ENCODE results near the gene PPIP5K2. TPM values are rescaled to one million over a fixed set of nuclear protein-coding genes. Genes with fewer than 3 reads are reported as not detected.

PPIP5K2 gene
- total and polyA plus RNA-seq, 2 of the 8 experiments (the other 6 are each of a cell fraction or from before 2014, with no cell fraction given), result 14.8 to 46.6 TPM

GRCh38 chr5:103224118-103224893 is 104.2 kb downstream of the PPIP5K2 start:
- FAIRE-seq, result peak; percentile 97
- Histone ChIP-seq H3K9ac (replicated peaks in 1 of 4; ENCODE audit: extremely low read depth in 1 of 4, low read depth in 3 of 4, low read length in 3 of 4) (no peak overlapping the region), H3K79me1 (ENCODE audit: low read depth, low read length) (no peaks in the 10 kb centered on the region), H3K4me1 (replicated peaks in 1 of 4; ENCODE audit: control insufficient read depth in 3 of 4, insufficient read depth in 4 of 4, low read length in 3 of 4) (peaks cover 0 to 4% (median 3%) of the 10 kb centered on the region in 4 experiments; a peak in 5 of 7 replicates), H2BK120ac (replicated peaks; ENCODE audit: low read depth, low read length) (no peak overlapping the region), H2AK5ac (ENCODE audit: low read depth, low read length) (no peak overlapping the region), H2AFZ (ENCODE audit: low read length) (peak overlapping the region; percentile 88), H2BK20ac (ENCODE audit: low read length) (no peak overlapping the region), H4K5ac (ENCODE audit: insufficient read length, low read depth, low read length) (no peak overlapping the region), H2BK12ac (ENCODE audit: low read depth, low read length) (peak overlapping the region; percentile 14; the same call in 1 of the 2 replicates), H3K27me3 (replicated peaks in 1 of 4; ENCODE audit: control insufficient read depth in 3 of 4, extremely low read depth in 1 of 4, insufficient read depth in 3 of 4, low read length in 3 of 4) (no peaks in the 10 kb centered on the region), H2BK5ac (ENCODE audit: low read depth, low read length) (peak overlapping the region; percentile 31; the same call in 1 of the 2 replicates), H3K27ac (ENCODE audit: low read depth, low read length) (no peak overlapping the region), H4K8ac (ENCODE audit: extremely low read depth, insufficient read depth, low read length) (peak overlapping the region; percentile 35; the same call in 1 of the 2 replicates), H3K23ac (ENCODE audit: insufficient read length) (no peak overlapping the region), H4K91ac (replicated peaks; ENCODE audit: insufficient read length, low read length) (no peak overlapping the region), H2BK15ac (ENCODE audit: low read length) (peak overlapping the region; percentile 100), H3K56ac (replicated peaks; ENCODE audit: insufficient read length, low read depth, low read length) (no peak overlapping the region), H3K79me2 (ENCODE audit: control insufficient read depth in 1 of 2, insufficient read depth in 2 of 2, low read length in 2 of 2) (no peaks in the 10 kb centered on the region), H3K9me3 (ENCODE audit: insufficient read depth in 2 of 2, low read depth in 1 of 2, low read length in 1 of 2) (no peaks in the 10 kb centered on the region), H3K14ac (ENCODE audit: insufficient read length) (no peak overlapping the region), H3K4me3 (ENCODE audit: extremely low read depth in 1 of 4, insufficient read depth in 2 of 4, low read depth in 3 of 4, low read length in 4 of 4) (peak overlapping the region in 1 of 4 experiments; percentile 26; a peak in 2 of 8 replicates), H3K23me2 (ENCODE audit: low read depth, low read length) (no peaks in the 10 kb centered on the region), H3K4me2 (ENCODE audit: insufficient read depth in 1 of 2, low read depth in 2 of 2, low read length in 2 of 2) (peak overlapping the region; percentile 18 to 48), H3K4ac (replicated peaks; ENCODE audit: insufficient read length, low read depth, low read length) (no peak overlapping the region), H4K20me1 (replicated peaks in 1 of 2; ENCODE audit: control insufficient read depth in 1 of 2, insufficient read depth in 2 of 2, low read length in 2 of 2) (no peaks in the 10 kb centered on the region), H3K18ac (ENCODE audit: extremely low read depth, low read length) (peak overlapping the region; percentile 25), H3K36me3 (ENCODE audit: control insufficient read depth in 2 of 4, insufficient read depth in 4 of 4, low read length in 3 of 4) (no peaks in the 10 kb centered on the region)
- POLR2A ChIA-PET (ENCODE audit: partially characterized antibody), result interaction anchor here (1.3 to 1.9 kb wide), 2 partner anchors 13 to 34 kb away, joined by 4 to 6 read pairs; partner anchors contain the start of gene MACIR
- DNase-seq (ENCODE audit: low read depth in 1 of 2, low spot score in 2 of 2), result peak; percentile 66 to 68
- TF ChIP-seq CHD1 (IDR thresholded peaks at IDR 0.05; ENCODE audit: low read depth, low read length) (no peak), JUN (IDR thresholded peaks at IDR 0.05; ENCODE audit: low read depth, low read length) (no peak), SIRT6 (IDR thresholded peaks at IDR 0.05; ENCODE audit: low read length) (no peak), RAD21 (IDR thresholded peaks at IDR 0.05 in 1 of 2, conservative IDR thresholded peaks at IDR 0.05 in 1 of 2; ENCODE audit: low read depth in 2 of 2, low read length in 2 of 2) (peak; percentile 86 to 87), MAX (IDR thresholded peaks at IDR 0.05) (peak; percentile 48; the same call in 1 of the 2 replicates), CTCF (IDR thresholded peaks at IDR 0.05; ENCODE audit: control extremely low read depth in 1 of 3, insufficient read depth in 1 of 3, low read depth in 1 of 3, low read length in 3 of 3) (peak in 2 of 3 experiments; percentile 61 to 90; a peak in 3 of 4 replicates)
- CTCF ChIA-PET (ENCODE audit: partially characterized antibody), result interaction anchor here (0.5 to 4.2 kb wide), 73 partner anchors 9 to 929 kb away, joined by 3 to 71 read pairs (median 4); partner anchors contain the start of genes GIN1, MACIR and PPIP5K2
- WGBS, 2 experiments (ENCODE audit: extremely low coverage in 1 of 2, insufficient coverage in 1 of 2, insufficient read length in 1 of 2, insufficient replicate concordance in 2 of 2, low coverage in 1 of 2, low lambda C conversion rate in 2 of 2, missing lambda C conversion rate in 1 of 2), result 62% methylated on average over 11 of the region's 11 CpGs; no CpG with 5 or more reads in 1 of the 2 experiments

All from H1 (cell line).